Measurements from ENCODE around the gene TTC22.

TTC22 gene

DNA sequence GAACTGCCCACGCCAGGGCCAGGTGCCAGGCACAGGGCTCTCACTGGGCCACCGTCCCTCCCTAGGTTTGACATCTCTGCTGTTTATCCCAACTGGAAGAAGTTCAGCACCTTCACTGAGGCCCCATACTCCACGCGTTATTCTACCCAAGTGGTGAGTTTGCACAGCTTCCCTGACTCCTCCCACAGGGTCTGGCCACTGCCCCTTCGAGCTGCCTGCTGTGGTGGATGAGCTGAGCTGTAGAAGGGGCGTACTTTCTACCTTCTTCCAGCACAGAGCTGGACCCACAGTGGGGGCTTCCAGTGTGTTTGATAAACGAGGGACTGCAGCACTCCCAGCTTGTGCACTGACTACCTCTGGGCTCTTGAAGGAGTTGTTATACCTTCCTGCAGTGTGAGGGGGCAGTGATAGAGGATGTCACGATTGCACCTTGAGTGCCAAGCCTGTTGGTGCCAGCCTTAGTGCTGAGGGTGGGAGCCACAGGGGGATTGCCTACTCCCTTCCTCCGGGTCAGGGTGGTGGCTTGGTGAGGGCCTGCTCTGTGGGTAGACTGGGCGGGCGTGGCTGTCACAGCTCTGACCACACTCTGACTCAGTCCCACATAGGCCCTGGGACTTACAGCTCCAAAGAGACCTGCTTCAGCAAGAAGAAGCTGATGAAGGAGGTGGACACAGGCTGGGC is 5.9 kb upstream of the TTC22 start:
- DNase-seq, result no peak

DNA sequence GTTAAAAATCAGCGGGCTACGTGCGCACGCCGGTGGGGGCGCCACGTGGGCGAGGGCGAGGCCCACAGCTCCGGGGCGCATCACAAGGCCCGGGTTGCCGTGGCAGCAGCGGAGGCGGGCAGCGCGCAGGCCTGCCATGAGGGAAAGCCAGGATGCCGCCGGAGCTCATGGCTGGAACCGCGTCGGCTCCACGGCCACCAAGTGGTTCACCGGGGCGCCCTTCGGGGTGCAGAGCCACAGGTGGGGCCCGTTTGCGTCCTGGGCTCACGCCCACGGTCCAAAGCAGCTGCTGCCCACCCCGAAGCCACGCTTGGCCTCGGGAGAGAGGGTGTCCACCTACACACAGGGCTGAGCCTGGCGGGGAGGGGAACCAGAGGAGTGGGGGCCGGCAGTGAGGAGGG is 4.9 kb upstream of the TTC22 start:
- no peak for DNase-seq

DNA sequence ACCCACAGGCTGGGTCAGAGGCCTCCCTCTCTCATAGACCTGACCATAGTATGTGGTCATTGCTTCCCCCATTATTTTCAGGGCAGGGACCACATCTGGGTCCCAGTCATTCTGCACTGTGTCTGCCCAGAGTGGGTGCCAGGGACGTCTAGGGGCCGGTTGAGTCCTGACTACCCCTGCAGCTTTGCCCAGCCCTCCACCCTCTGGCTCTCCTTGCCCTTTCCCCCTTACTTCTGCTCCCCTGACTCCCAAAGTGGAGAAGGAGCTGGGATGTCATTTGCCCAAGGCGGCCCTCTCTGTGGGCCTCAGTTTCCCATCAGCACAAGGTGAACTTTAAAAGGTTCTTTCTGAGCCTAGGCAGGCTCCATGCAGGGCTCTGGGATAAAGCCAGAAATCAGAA is 4.3 kb upstream of the TTC22 start:
- no peak for DNase-seq

DNA sequence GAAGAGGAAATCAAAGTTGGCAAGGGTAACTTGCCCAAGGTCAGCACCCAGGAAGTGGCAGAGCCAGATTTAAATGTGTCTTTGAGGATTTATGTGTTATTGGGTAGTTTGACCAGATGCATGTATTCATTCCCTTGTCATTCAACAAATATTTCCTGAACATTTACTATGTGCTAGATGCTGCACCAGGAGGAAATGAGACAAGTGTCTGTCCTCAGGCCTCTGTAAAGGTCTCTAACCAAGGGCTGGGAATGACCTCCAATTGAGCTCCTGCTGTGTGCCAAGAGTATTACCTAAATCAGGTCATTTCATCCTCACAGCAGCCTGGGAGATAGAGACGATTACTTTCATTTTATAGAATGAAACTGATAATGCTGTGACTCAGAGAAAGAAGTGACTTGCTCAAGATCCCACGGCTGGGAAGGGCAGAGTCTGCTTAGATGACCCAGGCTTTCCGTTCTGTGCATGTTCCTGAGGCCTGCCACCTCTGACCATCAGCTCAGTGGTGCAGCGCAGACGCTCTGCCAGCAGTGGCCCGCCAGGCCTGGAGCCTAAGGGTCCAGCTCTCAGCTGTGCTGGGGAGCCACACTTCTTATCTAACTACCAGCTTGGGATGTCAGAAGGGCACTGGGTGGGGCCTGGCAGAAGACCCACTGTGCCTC is 3.5 kb upstream of the TTC22 start:
- no peak for DNase-seq

DNA sequence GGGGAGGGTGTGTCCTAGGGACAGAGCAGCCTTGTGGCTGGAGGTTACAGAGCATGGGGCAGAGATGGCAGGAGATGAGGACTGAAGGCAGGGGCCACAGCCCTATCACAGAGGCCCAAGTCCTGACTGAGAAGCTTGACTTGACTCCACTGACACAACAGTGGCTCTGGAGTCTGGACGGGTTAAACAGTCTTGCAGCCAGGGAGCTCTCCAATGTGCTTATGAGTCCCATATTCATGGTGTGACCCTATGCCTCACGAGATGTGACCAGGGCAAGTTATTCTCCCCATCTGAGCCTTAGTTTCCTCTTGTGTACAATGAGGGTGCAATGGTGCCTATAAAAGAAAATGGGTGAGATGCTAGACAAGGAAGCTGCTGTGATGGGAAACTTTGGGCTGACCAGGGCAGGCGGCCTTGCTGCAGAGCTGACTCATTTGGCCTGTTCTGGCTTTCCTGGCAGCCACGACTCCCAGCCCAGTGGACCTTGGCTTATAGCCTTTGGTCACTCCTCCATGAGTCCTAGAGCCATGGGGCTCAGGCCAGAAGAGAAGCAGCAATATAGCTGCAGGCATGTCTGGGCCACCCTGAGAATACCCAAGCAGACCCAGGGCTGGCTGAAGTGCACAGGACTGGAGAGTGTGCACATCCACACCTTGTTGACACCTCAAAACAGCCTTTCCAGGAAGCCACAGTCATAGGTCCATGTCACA is 2.8 kb upstream of the TTC22 start:
- no peak for DNase-seq

DNA sequence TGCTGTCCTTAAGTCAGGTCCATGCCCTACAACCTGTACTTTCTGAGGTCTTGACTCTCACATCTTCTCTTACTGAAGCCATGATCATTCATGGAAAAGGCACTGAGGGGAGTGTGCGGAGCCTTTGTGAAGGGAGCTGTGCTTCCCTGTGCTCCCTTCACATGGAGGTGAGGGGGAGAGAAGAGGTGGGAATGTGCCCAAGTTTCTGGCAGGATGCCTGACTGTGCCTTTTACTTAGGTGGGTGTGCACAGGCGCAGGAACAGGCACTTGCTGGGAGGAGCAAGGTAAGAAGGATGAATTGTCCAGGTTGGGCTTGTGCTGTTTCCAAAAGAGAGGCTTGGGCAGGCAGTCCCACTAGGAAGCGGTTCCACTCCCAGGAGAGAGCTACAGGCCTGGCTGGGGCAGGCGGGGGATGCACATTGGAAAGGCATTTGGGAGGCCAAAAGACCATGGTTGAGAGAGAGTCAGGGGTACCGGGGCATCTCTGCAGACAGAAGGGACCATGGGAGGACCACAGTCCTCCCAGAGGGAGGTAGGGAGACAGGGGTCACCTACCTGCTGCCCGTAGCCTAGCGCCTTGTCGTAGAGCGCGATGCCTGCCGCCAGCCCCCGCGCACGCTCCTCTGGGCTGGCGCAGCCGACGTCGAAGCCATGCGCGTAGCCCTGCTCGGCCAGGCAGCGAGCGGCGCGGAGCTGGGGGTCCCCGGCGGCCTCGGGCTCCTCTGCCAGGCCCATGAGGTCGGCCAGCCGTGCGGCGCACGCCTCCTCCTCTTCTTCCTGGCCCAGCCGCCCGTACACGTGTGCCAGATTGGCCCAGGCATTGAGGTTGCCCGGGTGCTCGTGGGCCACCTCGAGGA is 853 bp downstream of the TTC22 start:
- DNase-seq, result no peak

DNA sequence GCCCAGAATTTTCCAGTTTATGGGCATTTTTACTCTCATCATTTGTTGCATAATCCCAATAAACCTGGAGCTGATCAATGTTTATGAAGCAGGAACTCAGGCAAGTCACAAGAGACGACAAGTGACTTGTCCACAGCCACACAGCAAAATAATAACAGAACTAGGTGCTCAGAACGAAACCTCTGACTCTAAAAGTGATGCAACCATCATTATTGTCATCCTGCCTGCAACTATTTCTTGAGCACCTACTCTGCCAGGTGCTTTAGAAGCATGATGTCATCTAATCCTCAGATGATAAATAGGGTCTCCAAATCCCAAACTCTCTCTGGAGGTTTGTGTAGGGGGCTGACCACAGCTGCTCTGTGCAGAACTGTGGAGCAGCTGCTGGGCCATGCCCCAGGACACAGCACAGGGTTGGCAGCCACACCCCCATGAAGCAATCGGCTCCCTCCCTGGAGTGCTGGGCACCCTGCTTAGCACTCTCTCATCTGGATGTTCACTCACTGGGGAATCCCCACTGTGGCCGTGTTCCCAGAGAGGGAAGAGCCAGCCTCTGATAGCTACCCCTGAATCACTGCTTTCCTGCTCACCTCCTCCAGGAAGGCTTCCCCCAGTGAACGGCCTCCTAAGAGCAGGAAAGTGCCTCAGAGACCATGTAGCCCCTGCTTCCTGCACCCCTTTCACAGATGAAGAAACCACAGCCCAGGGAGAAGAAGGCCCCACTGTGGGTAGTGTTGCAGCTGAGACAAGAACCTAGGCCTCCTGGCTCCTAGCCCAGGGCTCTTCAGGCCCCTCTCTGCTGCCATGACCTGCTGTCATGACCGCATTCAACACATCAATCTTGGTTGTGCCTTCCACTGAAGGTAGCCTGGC is 2.1 kb downstream of the TTC22 start:
- DNase-seq, result no peak

DNA sequence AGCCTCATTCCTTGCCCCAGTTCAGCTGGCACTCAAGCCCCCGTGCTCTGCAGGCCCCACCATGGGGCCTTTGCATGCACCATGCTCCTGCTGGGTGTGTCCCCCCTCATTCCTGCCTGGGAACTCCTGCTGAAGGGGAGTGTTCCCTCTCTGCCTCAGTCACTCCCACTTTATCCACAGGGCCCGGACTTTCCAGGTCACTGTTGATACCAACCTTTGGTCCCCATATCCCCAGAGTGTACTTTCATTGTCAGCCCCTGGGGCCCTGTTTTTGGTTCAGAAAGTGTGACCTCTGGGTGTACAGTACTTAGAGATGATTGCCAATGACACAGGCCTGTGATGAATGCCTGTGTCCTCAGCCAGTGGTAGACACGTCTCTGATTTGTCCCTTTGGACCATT is 2.9 kb downstream of the TTC22 start:
- no peak for DNase-seq

DNA sequence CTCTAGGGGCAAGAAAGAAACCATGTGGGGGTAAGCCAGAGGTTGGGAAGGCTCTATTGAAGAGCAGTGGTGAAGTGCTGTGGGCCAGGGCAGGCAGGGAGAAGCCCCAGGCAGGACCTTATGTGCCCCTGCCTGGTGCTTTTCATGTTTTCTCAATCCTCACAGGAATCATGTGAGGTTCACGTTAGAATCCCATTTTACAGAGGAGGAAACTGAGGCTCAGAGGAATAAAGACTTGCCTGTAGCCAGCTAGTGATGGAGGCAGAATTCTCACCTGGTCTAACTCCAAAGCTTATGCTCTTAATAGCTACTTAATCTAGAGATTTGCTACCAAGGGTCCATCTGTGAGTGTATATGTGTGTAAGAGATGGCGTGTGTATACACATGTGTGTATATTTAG is 4.2 kb downstream of the TTC22 start:
- DNase-seq, result no peak

DNA sequence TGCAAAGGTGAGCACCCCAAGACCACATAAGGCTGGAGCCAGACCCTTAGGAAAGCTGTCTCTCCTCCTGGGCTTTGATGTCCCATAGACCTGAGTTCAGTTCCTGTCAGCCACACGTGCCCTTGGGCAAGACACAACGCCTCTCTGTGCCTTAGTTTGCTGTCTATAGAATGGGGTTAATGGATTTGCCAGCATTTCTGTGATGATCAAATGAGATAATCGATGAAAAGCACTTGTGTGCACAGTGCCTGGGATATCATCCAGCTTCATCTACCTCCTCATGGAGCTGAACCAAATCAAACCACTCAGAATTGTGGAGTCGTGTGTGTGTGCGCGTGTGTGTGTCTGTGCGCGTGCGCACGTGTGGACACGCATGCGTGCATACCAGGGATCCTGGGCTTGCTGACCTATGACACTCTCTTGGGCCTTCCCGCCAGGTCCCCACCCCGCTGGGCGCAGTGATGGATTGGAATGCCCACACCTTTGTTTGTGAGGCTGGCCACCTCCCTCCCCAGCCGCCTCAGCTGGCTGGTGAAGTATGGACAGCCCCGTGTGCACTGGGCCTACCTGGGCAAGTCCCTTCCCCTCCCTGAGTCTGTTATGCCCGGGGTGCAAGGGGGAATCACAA is 5.2 kb downstream of the TTC22 start:
- DNase-seq, result no peak

DNA sequence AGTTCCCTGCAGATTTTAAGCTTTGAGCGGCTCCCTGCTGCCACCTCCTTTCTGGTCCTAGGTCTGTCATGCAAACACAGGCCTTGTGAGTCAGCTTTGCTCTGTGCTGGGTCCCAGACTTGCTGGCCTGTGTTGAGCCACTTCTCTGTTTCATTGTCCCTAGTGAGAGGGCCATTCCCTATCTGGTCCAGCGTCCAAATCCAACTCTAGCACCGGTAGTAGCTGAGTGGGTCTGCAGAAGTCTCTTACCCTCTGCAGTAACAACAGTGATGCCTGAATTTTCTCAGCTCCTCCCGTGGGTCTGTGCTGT is 5.8 kb downstream of the TTC22 start:
- DNase-seq, result no peak

DNA sequence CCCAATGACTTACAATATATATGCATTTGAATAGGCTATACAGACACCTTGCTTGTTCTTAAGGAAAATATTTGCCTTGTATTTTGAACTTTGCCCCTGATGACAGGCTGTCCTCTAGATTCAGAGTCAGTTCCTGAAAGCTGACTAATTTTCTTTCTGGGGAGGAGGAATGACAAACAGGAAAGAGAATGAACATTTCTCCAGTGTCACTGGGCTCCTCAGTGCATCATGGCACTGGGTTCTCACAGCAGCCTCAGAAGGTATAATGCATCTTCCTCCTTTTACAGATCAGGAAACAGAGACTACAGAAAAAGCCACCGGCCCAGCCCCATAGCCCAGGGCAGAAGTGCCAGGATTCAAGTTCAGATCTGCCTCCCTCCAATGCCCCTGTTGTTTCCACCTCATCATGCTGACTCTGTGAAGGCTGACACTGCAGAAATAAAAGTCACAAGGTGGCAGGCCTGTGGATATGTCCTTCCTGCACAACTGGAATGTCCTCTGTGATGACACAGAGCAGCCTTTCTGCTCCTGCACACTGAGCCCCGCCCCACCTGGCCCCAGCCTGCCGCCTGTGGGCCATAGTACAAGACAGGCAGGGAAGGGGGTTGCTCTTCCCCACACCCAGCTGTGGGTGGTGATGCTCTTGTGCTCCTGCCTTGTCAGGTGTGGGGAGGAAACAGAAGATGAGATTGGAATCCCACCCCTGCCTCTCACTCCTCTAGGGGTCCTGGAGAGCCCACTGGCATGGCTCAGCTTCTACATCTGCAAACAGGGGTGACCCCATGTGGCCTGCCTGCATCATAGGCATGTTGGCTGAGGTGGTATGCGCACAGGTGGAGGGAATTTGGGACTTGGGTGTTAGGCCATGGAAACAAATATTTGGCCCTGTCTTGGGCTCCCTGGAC is 6.4 kb downstream of the TTC22 start:
- DNase-seq, result no peak

DNA sequence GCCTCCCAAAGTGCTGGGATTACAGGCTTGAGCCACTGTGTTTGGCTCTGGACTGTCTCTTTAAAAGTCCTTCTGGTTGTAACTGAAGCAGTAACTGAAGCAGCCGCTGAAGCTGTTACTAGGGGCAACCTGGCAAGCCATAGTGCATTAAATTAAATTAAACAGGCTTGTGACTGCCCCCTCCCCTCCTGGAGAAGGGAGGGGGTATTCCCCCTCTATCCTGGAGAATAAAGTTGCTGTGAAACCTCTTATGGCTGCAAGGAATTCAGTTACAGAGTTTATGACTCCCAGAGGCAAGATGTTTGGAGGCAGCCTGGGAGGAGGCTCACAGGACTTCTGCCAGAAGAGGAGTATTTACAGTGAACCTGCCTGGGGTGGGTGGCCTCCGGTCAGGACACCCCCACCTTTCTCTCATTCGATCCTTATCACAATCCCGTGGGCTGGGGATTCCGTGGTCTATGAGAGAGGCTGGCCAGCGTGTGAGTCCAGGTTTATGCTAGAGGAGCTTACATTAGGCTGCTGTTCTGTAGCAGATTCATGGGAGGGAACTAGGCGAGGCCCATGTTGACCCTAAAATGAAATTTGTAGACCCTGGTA is 8.3 kb downstream of the TTC22 start:
- DNase-seq, result no peak

DNA sequence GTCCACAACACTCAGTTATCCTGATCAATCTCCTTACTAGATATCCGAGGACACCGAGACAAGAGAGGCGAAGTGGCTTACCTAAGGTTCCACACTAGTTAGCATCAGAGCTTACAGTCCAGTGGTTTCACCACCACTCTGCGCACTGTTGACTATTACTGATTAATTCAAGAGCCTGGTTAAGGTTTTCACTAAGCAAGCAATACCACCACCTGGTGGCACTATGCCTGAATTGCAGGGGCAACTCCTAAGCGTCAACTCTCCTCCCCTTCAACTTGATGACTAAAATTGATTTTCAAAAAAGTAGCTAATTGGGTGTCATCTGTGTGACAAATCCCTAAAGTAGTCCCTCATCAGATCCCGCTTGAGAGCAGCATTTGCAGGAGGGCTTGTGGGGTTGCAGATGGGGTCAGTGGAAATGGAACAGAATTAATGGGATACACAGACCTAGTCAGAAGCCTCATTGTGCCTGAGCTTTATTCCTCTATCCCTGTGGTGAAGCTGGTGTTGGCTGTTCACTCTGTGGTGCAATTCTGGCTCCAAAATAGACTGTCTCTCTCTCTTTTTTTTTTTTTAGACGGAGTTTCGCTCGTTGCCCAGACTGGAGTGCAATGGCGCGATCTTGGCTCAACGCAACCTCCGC is 9.1 kb downstream of the TTC22 start:
- no peak for DNase-seq

DNA sequence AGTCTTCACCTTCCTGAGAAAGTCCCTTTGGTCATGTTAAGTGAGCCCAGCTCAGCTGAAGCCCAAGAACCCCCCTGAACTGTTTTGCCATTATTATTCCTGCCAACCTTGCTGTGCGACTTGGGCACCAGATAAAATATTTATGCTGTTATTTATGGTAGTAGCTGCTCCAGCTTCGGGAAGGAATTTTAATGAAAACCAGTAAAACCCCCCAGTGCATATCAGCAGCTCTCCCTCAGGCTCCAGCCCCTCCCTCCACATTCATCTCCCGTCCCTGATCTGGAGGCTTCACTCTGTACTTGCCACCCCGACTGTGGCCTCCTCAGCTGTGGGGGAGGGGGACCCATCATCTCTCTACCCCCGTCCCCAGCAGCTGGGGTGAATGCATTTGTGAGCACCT is 12.7 kb downstream of the TTC22 start:
- no peak for DNase-seq

DNA sequence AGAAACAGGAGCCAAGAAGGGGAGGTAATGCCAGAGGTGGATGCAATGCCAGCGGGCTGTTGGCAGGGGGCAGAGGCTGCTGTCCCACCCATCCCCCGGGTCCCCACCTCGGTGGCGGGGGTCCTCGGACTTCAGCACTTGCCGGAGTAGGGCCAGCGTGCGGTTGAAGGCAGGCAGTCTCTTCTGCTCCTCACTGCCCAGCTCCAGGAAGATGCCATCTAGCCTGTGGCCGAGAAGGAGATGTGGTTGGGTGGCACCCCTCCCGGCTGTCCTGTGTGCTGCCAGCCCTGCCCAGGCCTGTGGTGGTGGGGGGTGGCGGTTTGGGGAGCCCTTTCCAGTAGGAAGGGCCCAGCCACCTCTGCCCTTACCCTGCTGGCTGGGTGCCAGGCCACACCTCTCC is 13.5 kb downstream of the TTC22 start:
- DNase-seq, result no peak

DNA sequence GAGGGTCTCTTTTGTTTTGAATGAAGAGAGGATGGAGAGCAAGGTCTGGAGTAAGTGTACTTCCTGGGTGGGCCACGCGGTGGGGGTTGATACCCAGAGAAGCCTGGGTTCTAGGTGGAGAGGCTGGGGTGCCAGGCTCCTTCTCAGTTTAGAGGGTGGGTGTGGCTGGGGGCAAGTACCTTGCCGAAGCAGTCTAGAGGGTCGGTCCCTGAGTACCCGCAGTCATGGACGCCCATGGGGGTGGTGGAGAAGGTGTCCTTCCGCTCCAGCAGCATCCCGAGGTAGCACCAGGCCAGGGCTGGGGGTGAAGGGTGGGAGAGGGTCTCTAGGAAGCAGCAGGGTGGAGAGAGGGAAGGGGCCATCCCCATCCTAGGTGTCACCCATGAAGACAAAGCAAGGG is 14.3 kb downstream of the TTC22 start:
- DNase-seq, result no peak

DNA sequence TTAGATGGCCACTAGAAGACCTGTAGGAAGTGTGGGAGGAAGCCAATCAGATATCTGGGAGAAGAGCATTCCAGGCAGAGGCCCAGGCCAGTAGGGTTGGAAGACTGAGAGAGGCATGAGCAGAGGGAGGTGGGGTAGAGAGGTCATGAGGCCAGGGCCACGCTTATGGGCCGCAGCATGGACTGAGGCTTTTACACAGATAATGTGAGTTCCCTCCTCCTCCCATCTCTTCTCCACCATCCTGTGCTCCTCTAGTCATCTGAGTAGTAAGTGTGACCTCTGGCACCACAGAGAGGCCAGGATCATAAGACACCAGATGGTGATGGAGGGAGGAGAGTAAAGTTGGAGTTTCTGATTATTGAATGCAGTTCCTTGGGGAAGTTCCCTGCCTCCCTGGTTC is 17.1 kb downstream of the TTC22 start:
- no peak for DNase-seq

DNA sequence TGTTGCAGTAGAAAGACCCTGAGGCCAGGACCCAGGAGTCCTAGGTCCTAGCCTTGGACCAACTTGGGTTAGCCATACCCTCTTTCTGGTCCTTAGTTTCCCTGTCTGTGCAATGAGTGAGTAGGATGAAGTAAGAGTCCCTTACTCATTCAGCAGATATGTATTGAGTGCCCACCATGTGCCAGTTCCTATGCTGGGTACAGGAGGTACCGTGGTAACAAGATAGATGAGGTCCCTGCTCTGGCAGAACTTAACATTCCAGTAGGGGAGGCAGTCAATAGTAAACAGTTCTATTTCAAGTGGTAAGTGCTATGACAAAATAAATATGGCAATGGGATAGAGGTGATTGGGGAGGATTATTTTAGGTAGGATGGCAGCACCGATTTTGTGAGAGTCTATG is 18.5 kb downstream of the TTC22 start:
- no peak for DNase-seq

DNA sequence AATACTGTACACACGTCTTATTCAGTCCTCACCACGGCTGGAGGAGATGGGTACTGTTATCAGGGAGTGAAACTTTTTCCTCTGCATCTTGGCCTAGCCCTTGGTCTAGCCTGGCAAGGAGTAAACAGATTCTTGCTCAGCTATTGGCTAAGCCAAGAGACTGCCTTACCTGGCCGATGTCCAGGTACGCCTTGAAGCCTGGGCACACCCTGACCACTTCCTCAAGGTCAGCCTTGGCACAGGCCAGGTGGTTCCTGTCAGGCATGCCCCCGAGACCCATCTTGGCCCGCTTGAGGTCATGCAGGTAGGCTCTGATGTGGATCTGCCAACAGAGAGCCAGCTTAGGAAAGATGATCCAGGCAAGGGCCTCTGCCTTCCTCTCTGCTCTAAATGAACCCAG is 19.0 kb downstream of the TTC22 start:
- DNase-seq, result no peak

Measured in SIG-M5 (cell line).